C4-2B (cell line): ENCODE measurements around the gene GAGE12H.
"Not testable (repeated sequence)": the region's sequence is repeated elsewhere in the genome, so short reads cannot be mapped to it uniquely, and the experiment has no call there.

Experiments used
- ZFX ChIP-seq: fragments of 450-650 bp; IDR thresholded peaks from 2 replicates; pipeline ENCODE4 v1.6.1; 2017
- TF ChIP-seq, protein P1 (sequence below): fragments of 450-650 bp; conservative IDR thresholded peaks from 2 replicates; pipeline ENCODE4 v1.5.1; 2017; ENCODE audit warnings: mild to moderate bottlenecking

DNA sequence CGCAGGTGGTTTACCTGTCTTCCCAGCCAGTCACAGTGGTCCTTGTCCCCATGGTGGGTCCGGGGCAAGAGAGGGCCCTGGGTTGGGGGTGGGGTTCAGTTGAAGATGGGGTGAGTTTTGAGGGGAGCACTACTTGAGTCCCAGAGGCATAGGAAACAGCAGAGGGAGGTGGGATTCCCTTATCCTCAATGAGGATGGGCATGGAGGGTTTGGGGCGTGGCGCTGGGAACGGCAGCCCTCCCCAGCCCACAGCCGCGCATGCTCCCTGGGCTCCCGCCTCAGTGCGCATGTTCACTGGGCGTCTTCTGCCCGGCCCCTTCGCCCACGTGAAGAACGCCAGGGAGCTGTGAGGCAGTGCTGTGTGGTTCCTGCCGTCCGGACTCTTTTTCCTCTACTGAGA lies 9.4 kb downstream of the GAGE12H start, which contains the start of gene GAGE2A:
- TF ChIP-seq, protein P1, sequence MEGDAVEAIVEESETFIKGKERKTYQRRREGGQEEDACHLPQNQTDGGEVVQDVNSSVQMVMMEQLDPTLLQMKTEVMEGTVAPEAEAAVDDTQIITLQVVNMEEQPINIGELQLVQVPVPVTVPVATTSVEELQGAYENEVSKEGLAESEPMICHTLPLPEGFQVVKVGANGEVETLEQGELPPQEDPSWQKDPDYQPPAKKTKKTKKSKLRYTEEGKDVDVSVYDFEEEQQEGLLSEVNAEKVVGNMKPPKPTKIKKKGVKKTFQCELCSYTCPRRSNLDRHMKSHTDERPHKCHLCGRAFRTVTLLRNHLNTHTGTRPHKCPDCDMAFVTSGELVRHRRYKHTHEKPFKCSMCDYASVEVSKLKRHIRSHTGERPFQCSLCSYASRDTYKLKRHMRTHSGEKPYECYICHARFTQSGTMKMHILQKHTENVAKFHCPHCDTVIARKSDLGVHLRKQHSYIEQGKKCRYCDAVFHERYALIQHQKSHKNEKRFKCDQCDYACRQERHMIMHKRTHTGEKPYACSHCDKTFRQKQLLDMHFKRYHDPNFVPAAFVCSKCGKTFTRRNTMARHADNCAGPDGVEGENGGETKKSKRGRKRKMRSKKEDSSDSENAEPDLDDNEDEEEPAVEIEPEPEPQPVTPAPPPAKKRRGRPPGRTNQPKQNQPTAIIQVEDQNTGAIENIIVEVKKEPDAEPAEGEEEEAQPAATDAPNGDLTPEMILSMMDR, result not testable (repeated sequence)
- not testable (repeated sequence) for TF ChIP-seq ZFX
